SK-N-SH treated with all-trans-retinoic acid at 6 μM for 48 hours (cell line): ENCODE results near the gene IGF1R.

Experiments
- OSR1 ChIP-seq: fragments of 250-450 bp; sonication (Bioruptor Pico); IDR thresholded peaks from 2 replicates; pipeline ENCODE4 v1.8.0; 2022; ENCODE audit warnings: moderate library complexity, mild to moderate bottlenecking, inconsistent platforms
- ZFP3 ChIP-seq: fragments of 250-450 bp; sonication (Bioruptor Pico); IDR thresholded peaks from 2 replicates; pipeline ENCODE4 v1.5.0; 2020; ENCODE audit warnings: mild to moderate bottlenecking, moderate library complexity

GRCh38 chr15:98840053-98840452 is 191.7 kb downstream of the IGF1R start:
- no peak for TF ChIP-seq ZFP3 (CRISPR knock-in tag)
- TF ChIP-seq OSR1 (CRISPR knock-in tag), result no peak
